Stimulated activated CD4-positive, alpha-beta T cell treated with anti-CD3 and anti-CD28 coated beads, TNF-alpha, amount 100 ng/mL, for 4 hours (primary cell): Measurements from ENCODE around the gene PRDM16.

Source experiments
- DNase-seq, 3 experiments: peaks; one replicate each; pipeline ENCODE4 v3.0.0-alpha.2; 2020; ENCODE audit warnings: low read depth in 3 of 3

Gene PRDM16

GRCh38 chr1:3206696-3207095 lies 137.7 kb downstream of the PRDM16 start:
- no peak for DNase-seq

DNA sequence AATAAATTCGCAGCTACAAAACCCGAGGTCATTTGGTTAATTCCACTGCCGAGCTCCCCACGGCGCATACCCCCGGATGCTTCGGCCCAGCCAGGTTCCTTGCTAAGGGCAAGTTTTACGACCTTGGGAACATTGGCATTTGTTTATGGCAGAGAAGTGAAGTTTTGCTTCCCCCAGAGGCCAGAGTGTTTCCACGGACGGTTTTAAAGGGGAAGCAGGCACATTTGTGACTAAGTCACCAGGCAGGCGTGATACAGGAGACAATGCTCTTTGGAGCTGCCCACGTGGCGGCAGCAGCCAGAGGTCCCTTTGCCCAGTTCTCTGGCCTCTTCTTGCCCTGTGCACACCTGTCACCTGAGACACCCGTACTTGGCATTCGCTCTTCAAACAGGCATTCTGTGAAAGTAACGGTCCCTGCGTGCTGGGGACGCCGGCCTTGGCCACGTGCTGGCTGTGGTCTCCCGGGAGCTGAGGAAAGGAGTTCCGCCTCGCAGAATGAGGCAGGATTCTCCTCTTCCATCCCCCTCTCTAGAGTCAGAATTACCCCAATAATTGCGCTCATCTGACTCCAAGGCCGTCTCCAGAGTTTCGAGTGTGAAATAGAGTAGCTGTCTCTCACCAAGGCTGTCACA lies 138.3 kb downstream of the PRDM16 start:
- DNase-seq: no peak

DNA sequence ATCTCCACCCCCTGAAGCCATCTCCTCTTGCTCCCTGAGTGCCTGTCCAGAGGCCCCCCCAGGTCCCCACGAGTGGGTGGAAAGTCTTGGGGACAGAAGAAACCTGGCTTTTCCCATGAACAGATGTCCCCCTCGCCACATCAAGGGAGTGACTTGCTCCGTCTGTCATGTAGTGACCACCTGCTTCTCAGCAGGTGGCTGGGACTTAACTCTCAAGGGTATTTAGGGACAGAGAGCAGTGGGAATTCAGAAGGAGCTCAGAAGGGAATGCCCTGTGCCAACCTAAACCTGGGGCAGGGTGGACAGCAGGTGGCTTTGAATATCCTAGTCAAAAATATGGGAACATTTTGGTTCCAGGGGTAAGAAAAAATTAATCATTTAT lies 139.8 kb downstream of the PRDM16 start:
- no peak for DNase-seq

DNA sequence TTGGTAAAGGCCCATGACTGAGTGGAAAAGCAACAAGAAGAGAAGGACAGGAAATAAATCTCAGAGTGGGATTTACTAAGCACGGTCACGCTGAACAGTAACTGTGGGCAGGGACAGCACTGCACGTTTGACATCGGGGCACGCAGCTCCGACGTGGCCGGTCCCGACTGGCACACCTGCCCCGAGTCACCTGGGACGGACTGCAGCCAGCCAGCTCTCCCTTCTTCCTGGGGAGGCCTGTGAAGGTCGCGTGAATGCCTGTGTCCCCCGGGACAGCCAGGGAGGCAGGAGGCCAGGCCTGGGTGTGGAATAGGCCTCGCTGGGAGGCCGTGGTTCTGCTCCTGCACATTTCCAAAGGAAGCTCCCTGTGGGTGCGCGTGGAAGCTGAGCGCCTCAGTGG lies 140.2 kb downstream of the PRDM16 start:
- no peak for DNase-seq

DNA sequence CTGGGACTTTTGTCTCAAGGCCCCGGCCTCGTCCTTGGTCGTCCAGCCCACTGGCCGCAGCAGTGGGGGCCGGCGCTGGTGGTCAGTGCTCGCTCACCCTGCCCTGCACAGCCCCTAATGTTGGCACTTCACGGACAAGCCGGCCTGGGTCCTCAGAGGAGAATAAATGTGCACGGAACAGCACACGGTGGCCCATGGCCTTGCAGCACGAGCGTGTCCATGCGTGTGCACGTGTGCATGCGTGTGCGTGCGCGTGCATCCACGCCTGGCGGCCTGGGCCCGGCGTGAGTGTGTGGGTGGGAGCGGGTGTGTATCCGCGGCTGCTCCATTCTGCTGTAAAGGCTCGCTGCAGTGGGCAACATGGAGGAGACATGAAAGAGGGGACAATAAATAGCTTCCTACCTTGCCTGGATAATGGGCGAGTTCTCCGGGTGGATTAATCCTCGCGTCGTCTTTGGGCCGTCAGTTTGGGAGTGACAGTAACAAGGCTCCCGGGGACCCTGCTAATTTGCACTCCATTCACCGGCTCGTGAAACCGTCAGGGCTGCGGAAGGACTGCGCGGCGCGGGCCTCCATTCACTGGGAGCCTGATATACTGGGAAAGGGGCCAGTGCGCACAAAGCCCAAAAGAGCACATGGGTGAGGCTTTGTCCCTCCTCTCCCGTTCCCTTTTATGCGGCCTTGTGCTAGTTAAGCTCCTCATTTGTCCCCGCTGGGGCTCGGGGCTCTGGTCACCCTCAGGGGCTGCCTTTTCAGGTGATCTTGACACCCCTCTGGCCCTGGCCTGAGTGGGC lies 142.8 kb downstream of the PRDM16 start:
- no peak for DNase-seq

DNA sequence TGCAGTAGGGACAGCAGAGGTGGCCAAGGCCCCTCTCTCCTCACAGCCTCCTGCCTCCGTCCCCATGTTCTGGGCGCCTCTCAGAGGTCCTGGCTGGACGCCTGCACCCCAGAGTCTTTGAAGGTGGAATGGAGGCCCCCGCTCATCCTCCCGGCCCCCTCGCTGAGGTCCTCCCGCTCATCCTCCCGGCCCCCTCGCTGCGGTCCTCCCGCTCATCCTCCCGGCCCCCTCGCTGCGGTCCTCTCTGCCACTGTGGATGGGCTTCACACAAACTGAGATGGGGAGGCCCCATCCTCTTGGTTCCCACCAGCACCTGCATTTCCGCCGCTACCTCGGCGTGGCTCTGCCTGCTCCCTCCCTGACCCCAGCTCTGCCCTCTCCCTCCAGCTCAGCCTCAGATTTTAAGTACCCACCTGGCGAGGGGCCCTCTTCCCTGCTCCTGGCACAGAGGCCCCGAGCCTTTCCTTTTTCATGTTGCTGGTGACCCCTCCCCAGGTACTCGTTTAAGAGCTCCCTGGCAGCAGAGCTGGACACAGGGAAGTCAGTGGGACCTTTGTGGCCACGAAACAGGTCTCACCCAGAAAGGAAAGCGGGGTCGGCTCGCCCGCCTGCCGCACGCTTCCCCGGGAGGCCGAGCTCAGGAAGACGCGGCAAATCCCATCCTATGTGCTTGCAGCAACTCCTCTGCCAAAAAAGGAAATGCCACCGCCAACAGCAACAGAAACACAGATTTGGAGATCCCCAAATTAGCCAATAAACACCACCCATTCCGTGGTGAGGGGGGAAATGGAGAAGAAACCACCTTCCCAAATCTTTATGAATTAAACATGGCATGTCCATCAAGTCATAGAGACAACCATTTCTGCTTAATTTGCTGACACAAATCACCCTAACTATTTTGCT lies 143.7 kb downstream of the PRDM16 start:
- DNase-seq: no peak

DNA sequence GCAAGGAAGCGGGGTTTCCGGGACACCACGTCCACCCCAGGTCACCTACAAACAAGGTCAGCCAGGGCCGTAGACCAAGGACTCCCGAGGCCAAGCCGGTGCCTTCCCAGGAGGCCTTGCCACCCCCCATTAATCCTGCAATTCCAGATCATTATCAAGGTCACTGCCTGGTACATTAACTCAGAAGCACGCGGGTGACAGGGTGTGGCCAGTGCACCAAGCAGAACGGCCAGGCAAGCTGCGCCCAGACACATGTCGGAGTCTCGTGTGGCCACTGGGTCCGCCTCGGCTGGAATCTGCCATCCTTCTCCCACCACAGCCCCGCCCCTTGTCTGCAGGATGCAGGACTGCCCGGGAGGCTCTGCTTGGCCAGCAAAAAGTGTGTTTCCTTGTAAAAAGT lies 144.7 kb downstream of the PRDM16 start:
- DNase-seq: no peak

DNA sequence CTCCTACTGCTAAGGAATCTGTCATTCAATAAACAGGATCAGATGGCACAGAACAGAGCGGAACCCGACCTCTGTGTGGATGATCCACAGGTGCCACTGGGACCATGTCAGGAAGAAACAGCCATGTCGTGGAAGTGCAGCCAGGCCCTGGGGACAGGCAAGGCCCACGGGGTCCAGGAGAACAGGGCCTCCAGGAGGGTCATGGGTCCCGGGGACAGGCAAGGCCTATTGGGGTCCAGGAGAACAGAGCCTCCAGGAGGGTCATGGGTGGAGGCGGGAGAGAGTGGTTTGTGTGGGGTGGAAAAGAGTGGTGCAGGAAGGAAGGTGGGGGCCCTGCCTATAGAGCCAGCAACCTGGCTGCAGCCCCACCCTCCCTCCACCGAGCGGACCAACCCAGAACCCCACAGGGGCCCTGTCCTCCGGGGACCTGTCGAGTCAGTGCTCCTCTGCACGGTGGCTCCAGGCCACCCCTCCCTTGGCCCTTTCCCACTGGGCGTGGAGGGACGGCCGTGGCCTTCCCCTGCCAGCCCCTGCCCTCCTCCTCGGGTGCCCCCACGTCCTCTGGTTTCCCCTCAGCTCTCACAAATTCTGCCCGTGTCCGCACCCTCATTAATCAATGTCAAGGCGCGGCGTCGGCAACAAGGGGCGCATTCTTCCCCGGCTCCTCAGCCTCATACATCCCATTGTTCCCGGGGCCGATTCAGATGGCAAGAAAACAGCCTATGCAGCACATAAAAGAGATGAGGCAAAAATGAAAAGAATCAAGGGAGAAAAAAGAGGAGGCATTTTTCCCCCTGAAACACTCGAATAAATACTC lies 146.4 kb downstream of the PRDM16 start:
- DNase-seq: no peak

DNA sequence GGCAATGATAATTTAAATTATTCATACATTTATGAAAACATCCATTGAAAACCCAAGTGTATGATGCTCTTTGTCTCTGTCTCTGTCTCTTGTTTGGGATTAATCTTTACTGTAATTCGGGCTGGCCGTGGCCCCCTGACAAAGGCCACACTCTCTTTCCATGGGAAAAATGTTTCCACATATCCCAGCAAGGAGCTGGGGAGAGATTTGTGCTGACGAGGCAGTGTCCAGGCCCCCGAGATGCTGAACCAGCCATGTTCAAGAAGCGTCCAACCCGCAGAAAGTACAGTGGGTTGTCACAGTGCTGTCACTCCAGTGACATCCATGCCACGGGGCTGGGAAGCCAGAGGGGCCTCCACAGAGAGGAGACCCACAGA lies 147.0 kb downstream of the PRDM16 start:
- DNase-seq: no peak

DNA sequence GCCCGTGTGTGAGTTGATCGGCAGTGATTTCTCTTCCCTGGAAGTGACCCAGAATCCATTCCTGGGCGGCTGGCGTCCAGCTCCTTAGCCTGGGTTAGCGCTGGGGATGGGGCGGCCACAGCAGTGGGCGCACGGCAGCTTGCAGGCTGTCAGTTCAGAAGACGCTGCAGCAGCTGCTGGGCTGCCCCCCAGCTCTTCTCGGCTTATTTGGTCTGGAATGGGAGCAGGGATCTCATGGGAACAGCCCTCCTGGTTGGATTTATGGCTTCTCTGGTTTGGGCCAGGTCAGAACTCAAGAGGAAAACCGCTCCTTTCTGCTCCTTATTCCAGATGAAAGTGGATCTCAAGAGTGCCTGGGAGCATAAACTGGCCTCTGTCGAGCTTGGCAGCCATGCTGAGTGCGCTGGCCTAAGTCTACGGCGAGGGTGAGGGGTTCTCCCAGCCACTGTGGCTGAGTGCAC lies 148.2 kb downstream of the PRDM16 start:
- DNase-seq: no peak

GRCh38 chr1:3217979-3218679 lies 149.1 kb downstream of the PRDM16 start:
- DNase-seq: no peak

GRCh38 chr1:3219005-3219790 lies 150.2 kb downstream of the PRDM16 start:
- DNase-seq: no peak

DNA sequence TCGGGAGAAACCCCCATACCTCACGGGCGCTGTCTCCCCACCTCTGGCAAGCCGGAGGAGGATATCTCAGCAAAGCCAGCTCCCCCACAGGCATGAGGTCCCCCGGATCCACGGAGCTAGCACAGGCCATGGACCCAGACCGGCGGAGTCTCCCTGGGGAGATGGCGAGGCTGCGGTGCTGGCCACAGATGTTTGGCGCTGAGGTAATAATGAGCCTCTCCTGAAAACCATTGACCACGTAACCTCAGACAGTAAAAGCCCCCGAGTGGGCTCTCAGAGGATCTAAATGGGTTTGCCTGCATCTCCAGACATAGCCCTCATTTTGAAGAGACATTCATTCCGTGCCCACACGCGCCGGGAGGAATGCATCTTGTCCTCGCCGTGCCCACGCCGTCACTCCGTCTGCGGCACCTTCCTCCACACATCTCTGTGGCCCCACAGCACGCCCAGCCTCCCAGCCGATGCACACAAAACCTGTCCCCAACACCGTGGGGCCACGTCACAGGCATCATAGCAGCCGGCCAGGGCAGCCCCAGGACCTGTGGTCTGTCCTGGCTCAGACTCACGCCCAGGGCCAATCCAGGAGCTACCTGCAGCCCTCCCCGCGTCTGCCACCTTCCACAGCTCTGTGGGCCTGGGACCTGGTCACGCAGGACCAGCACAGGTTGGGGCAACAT lies 150.9 kb downstream of the PRDM16 start:
- no peak for DNase-seq

GRCh38 chr1:3221112-3222041 lies 152.4 kb downstream of the PRDM16 start:
- no peak for DNase-seq

GRCh38 chr1:3222042-3222692 lies 153.2 kb downstream of the PRDM16 start:
- no peak for DNase-seq

DNA sequence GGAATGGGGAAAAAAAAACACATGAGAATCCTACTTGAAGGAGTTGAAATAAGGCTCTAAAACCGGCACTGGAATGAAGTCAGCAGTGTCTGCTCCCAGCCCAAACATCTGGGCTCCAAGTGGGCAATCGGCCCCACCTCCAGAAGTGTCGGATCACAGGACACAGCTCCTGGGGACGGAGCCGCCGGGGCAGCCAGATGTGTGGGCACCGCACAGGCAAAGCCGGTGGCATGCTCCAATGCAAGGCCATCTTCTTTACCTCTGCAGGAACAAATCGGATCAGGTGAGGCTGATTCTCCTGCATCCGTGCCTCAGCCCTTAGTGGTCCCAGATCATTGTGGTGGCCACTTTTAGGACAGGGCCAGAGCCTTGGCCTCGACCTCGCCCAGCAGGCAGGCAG lies 156.7 kb downstream of the PRDM16 start:
- DNase-seq: no peak

DNA sequence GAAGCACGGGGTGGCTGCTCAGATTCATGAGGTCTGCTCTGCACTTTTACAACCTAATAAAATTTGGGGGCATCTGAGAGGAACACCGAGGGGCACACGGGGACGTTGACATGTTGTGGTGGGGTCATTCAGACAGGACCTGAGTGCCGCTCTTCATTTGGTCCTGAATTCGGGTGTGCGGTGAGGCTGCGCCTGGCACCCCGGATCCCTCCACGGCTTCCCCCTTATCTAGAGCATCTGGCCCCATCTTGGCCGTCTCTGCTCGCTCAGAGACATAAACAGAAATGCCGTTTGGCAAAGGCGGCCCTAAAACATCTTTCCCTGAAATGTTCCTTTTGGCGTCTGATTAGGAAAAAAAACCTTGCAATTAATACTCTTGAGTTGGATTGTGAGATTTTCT lies 157.2 kb downstream of the PRDM16 start:
- DNase-seq: no peak
